GM10266 (cell line): ENCODE data around the gene PTMS.

Experiments
- DNase-seq: peaks from one replicate; pipeline ENCODE4 v3.0.0; 2012; ENCODE audit errors: extremely low spot score
- CTCF ChIP-seq: IDR thresholded peaks from 2 replicates; pipeline ENCODE4 v1.5.1; 2012; ENCODE audit warnings: mild to moderate bottlenecking, low read depth; ENCODE audit not compliant: control insufficient read depth, insufficient read depth; ENCODE audit errors: missing control alignments

PTMS gene

GRCh38 chr12:6778574-6779550 lies 12.7 kb downstream of the PTMS start:
- DNase-seq: peak; percentile 85
- TF ChIP-seq CTCF: peak; percentile 98

GRCh38 chr12:6779708-6780432 lies 13.7 kb downstream of the PTMS start:
- no peak for DNase-seq
- no peak for TF ChIP-seq CTCF

- DNase-seq: no peak
- TF ChIP-seq CTCF: no peak
Observed at GRCh38 chr12:6780573-6780972, 14.4 kb downstream of the PTMS start.

GRCh38 chr12:6782119-6782518 lies 16.0 kb downstream of the PTMS start:
- no peak for TF ChIP-seq CTCF
- DNase-seq: no peak

GRCh38 chr12:6782850-6783566 lies 16.8 kb downstream of the PTMS start:
- TF ChIP-seq CTCF: no peak
- no peak for DNase-seq

GRCh38 chr12:6783828-6784227 lies 17.7 kb downstream of the PTMS start:
- no peak for TF ChIP-seq CTCF
- DNase-seq: no peak
